GM19193 (cell line): ENCODE data around the gene UVRAG.
A peak's percentile ranks its signal among the peaks of the same experiment; 100 is the strongest.

Experiments used
- POLR2A ChIP-seq: IDR thresholded peaks from 4 replicates; pipeline ENCODE4 v1.6.1; 2011; ENCODE audit not compliant: insufficient read depth, insufficient read length; ENCODE audit errors: extremely low read depth

Gene UVRAG

DNA sequence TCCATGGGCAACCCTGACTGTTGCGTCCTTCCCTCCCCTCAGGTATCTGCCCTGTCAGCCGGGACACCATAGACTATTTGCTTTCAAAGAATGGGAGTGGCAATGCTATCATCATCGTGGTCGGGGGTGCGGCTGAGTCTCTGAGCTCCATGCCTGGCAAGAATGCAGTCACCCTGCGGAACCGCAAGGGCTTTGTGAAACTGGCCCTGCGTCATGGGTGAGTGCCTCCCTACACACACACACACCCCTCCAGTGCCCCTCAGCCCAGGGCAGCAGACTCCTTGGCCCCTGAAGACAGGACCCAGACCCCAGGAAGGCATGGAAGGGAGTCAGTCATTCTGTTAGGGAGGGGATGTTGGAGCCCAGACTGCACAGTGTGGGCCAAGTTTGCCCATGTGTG lies 17.9 kb upstream of the UVRAG start:
- no peak for TF ChIP-seq POLR2A

DNA sequence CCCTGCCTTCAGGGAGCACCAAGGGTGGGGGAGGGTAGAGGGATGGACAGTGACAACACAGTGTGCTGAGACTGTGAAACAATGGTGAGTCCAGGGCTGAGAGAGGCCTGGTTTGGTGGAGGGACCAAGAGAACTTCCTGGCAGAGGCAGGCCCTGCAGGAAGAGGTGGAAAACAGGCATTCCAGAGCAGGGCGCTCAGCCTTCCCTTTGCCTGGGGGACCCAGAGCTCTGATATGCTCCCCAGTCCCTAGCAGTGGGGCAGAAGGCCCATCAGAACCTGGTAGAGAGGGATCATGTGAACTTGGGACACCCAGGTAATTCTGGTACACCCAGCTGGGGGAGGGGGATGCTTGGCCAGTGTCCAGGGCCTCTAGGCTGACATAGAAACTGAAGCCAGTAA lies 17.2 kb upstream of the UVRAG start:
- no peak for TF ChIP-seq POLR2A

DNA sequence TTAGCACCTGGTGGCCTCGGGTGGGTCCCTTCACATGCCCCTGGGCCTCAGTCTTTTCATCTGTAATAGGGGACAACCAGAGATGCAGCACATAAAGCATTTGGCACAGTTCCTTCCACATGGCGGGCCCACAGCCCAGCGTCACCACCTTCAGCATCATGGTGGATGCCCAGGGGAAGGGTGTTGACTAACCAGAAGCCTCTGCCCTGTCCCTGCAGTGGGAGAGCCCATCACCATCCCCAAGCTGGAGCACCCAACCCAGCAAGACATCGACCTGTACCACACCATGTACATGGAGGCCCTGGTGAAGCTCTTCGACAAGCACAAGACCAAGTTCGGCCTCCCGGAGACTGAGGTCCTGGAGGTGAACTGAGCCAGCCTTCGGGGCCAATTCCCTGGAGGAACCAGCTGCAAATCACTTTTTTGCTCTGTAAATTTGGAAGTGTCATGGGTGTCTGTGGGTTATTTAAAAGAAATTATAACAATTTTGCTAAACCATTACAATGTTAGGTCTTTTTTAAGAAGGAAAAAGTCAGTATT lies 14.8 kb upstream of the UVRAG start:
- TF ChIP-seq POLR2A, result no peak

- no peak for TF ChIP-seq POLR2A
Observed at GRCh38 chr11:75800728-75801361, 14.2 kb upstream of the UVRAG start.

DNA sequence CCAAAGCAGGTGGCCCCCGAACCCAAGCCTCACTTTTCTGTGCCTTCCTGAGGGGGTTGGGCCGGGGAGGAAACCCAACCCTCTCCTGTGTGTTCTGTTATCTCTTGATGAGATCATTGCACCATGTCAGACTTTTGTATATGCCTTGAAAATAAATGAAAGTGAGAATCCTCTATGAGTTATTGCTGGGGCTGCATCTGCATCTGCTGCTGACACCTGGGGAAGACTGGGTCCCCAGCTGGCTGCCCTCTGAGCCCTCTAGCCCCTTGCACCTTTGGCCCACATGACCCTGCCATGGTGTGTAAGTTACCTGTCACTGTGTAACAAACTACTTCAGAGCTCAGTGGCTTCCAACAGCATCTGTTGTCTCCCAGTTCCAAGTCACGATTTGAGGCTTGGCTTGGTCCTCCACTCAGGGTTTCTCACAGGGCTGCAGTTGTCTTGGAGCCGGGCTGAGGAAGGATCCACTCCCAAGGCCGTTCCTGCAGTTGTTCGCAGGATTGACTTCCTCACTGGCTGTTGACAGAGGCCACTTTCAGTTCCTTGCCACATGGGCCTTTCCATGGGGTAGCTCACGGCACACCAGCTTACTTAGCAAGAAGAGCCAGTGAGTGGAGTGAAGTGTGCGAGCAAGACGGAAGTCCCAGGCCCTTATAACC lies 13.5 kb upstream of the UVRAG start:
- TF ChIP-seq POLR2A, result no peak

- TF ChIP-seq POLR2A, result no peak
Observed at GRCh38 chr11:75802021-75802912, 12.7 kb upstream of the UVRAG start.

- TF ChIP-seq POLR2A, result no peak
Observed at GRCh38 chr11:75802913-75803820, 11.8 kb upstream of the UVRAG start.

GRCh38 chr11:75809111-75809510 lies 5.9 kb upstream of the UVRAG start:
- no peak for TF ChIP-seq POLR2A

GRCh38 chr11:75809991-75810390 lies 5.0 kb upstream of the UVRAG start:
- TF ChIP-seq POLR2A, result no peak

DNA sequence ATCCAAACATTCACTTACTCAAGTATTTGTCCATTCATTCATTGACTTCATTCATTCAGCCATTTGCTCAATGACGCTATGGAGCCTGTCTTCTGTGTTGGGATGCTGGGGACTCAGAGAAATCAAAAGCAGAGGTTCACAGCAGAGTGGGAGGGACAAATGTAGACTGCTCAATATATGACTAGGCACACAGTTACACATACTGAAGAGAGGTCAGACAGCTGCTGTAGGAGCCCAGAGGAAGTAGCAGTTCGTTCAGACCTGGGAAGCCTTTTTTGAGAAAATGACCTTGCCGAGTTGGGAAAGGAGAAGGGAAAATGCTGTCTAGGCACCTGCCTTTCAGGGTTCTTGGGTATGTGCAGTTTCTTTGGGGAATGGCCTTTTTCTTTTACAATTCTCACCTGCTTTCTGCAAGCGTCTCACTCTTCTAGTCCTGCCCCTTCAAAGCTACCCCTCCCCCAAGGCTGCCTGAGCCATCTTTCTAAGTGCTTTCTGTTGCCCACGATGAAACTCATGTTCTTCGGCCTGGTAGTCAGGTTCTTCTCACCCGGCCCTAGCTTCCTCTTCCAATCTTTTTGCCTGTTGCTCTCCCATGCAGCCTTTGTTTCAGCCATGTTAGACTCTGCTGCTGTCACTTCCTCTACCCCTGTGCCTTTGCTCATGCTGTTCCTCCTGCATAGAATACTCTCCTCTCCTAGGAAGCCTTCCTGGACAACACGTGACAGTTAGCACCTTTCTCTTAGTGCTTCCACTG lies 4.2 kb upstream of the UVRAG start:
- TF ChIP-seq POLR2A, result peak; percentile 55

- TF ChIP-seq POLR2A, result no peak
Observed at GRCh38 chr11:75811485-75811884, 3.5 kb upstream of the UVRAG start.

DNA sequence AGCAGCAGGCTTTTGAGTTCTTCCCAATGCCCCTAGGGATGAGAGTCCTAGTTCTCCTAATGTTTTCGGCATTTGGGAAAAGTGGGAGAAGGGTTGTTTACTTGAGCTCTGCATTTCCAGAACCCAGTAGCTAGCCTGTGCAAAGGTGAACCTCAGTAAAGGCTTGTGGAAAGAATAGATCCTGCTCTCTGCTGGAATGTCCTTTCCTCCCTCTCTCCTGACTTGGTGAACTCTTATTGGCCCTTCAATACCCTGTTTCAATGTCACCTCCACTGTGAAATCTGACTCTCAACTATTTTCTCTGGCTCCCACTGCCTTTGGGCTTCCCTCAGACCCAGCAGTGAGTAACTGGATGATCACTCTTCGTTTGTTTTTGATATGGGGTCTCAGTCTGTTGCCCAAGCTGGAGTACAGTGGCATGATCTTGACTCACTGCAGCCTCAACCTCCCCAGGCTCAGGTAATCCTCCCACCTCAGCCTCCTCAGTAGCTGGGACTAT lies 2.4 kb upstream of the UVRAG start:
- TF ChIP-seq POLR2A, result no peak

- TF ChIP-seq POLR2A, result no peak
Observed at GRCh38 chr11:75813124-75813523, 1.9 kb upstream of the UVRAG start.

- no peak for TF ChIP-seq POLR2A
Observed at GRCh38 chr11:75813622-75814039, 1.4 kb upstream of the UVRAG start.

GRCh38 chr11:75814363-75814676 lies 690 bp upstream of the UVRAG start:
- TF ChIP-seq POLR2A, result no peak
